ENCODE measurements around the gene UBE2E2.

Gene UBE2E2

DNA sequence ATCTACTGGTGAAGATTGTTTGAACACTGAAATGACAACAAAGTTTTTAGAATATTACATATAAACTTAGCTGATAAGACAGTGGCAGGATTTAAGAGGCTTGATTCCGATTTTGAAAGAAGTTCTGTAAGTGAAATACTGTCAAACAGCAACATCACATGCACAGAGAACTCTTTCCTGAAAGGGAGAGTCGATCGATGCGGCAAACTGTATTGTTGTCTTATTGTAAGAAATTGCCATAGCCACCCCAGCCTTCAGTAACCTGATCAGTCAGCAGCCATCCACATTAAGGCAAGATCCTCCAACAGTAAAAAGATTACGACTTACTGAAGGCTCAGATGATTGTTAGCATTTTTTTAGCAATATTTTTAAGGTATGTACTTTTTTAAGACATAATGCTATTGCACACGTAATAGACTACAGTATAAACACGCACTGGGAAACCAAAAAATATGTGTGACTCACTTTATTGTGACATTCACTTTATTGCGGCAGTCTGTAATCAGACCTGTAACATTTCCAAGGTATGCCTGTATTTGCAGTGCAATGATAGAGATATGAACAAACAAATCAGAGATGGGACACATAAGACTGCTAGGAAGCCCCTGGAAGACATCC lies 377.1 kb downstream of the UBE2E2 start:
- no peak for ATAC-seq
- TF ChIP-seq PPARA (CRISPR knock-in tag; IDR thresholded peaks at IDR 0.05; ENCODE audit: borderline replicate concordance) (no peak), ZNF8 (CRISPR knock-in tag; IDR thresholded peaks at IDR 0.05) (no peak), CSDC2 (CRISPR knock-in tag; IDR thresholded peaks at IDR 0.05) (no peak), RARB (CRISPR knock-in tag; IDR thresholded peaks at IDR 0.05) (no peak), ZNF70 (CRISPR knock-in tag; IDR thresholded peaks at IDR 0.05) (no peak), ISL1 (CRISPR knock-in tag; IDR thresholded peaks at IDR 0.05) (no peak), ARNTL (CRISPR knock-in tag; IDR thresholded peaks at IDR 0.05; ENCODE audit: borderline replicate concordance, low read depth) (no peak), ZC3H10 (CRISPR knock-in tag; IDR thresholded peaks at IDR 0.05) (no peak), SNAI2 (CRISPR knock-in tag; IDR thresholded peaks at IDR 0.05) (no peak), ZFP30 (CRISPR knock-in tag; IDR thresholded peaks at IDR 0.05) (no peak), OSR1 (CRISPR knock-in tag; IDR thresholded peaks at IDR 0.05) (no peak), ESRRG (CRISPR knock-in tag; IDR thresholded peaks at IDR 0.05) (no peak), ZFP3 (CRISPR knock-in tag; IDR thresholded peaks at IDR 0.05) (no peak), GLIS3 (CRISPR knock-in tag; IDR thresholded peaks at IDR 0.05) (no peak)
- TF ChIP-seq, protein P1, sequence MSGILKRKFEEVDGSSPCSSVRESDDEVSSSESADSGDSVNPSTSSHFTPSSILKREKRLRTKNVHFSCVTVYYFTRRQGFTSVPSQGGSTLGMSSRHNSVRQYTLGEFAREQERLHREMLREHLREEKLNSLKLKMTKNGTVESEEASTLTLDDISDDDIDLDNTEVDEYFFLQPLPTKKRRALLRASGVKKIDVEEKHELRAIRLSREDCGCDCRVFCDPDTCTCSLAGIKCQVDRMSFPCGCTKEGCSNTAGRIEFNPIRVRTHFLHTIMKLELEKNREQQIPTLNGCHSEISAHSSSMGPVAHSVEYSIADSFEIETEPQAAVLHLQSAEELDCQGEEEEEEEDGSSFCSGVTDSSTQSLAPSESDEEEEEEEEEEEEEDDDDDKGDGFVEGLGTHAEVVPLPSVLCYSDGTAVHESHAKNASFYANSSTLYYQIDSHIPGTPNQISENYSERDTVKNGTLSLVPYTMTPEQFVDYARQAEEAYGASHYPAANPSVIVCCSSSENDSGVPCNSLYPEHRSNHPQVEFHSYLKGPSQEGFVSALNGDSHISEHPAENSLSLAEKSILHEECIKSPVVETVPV (CRISPR knock-in tag; IDR thresholded peaks at IDR 0.05): no peak
- TF ChIP-seq, protein P2, sequence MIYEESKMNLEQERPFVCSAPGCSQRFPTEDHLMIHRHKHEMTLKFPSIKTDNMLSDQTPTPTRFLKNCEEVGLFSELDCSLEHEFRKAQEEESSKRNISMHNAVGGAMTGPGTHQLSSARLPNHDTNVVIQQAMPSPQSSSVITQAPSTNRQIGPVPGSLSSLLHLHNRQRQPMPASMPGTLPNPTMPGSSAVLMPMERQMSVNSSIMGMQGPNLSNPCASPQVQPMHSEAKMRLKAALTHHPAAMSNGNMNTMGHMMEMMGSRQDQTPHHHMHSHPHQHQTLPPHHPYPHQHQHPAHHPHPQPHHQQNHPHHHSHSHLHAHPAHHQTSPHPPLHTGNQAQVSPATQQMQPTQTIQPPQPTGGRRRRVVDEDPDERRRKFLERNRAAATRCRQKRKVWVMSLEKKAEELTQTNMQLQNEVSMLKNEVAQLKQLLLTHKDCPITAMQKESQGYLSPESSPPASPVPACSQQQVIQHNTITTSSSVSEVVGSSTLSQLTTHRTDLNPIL (CRISPR knock-in tag; IDR thresholded peaks at IDR 0.05; ENCODE audit: low read depth): no peak
- TF ChIP-seq, protein P3, sequence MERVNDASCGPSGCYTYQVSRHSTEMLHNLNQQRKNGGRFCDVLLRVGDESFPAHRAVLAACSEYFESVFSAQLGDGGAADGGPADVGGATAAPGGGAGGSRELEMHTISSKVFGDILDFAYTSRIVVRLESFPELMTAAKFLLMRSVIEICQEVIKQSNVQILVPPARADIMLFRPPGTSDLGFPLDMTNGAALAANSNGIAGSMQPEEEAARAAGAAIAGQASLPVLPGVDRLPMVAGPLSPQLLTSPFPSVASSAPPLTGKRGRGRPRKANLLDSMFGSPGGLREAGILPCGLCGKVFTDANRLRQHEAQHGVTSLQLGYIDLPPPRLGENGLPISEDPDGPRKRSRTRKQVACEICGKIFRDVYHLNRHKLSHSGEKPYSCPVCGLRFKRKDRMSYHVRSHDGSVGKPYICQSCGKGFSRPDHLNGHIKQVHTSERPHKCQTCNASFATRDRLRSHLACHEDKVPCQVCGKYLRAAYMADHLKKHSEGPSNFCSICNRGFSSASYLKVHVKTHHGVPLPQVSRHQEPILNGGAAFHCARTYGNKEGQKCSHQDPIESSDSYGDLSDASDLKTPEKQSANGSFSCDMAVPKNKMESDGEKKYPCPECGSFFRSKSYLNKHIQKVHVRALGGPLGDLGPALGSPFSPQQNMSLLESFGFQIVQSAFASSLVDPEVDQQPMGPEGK (CRISPR knock-in tag; IDR thresholded peaks at IDR 0.05; ENCODE audit: borderline replicate concordance): no peak
- TF ChIP-seq, protein P4, sequence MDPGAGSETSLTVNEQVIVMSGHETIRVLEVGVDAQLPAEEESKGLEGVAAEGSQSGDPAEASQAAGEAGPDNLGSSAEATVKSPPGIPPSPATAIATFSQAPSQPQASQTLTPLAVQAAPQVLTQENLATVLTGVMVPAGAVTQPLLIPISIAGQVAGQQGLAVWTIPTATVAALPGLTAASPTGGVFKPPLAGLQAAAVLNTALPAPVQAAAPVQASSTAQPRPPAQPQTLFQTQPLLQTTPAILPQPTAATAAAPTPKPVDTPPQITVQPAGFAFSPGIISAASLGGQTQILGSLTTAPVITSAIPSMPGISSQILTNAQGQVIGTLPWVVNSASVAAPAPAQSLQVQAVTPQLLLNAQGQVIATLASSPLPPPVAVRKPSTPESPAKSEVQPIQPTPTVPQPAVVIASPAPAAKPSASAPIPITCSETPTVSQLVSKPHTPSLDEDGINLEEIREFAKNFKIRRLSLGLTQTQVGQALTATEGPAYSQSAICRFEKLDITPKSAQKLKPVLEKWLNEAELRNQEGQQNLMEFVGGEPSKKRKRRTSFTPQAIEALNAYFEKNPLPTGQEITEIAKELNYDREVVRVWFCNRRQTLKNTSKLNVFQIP (CRISPR knock-in tag; IDR thresholded peaks at IDR 0.05; ENCODE audit: borderline replicate concordance, low read depth): no peak

DNA sequence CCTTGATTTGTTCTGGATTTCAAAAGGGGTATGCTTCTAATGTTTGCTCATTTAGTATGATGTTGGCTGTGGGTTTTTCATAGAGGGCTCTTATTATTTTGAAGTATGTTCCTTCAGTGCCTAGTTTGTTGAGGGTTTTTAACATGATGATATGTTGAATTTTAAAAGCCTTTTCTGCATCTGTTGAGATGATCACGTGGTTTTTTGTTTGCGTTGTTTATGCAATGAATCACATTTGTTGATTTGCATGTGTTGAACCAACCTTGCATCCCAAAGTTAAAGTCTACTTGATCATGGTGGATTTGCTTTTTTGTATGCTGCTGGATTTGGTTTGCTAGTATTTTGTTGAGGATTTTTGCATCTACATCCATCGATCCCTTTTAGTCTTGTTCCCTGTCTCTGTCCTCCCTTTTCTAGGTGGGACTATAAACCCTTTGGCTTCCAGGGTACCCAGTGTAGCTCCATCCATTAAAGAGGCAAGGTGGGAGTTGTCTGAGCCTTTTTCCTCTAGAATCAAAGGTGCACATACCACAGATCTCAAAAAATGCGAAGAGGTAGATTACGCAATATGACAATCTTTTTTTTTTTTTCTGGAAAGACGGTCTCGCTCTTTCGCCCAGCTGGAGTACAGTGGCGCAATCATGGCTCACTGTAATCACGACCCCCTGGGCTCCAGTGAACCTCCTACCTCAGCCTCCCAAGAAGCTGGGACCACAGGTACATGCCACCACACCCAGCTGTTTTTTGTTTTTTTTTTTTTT lies 381.0 kb downstream of the UBE2E2 start:
- ATAC-seq: no peak
- no peak for TF ChIP-seq ISL1 (CRISPR knock-in tag; IDR thresholded peaks at IDR 0.05)
- TF ChIP-seq, protein P5, sequence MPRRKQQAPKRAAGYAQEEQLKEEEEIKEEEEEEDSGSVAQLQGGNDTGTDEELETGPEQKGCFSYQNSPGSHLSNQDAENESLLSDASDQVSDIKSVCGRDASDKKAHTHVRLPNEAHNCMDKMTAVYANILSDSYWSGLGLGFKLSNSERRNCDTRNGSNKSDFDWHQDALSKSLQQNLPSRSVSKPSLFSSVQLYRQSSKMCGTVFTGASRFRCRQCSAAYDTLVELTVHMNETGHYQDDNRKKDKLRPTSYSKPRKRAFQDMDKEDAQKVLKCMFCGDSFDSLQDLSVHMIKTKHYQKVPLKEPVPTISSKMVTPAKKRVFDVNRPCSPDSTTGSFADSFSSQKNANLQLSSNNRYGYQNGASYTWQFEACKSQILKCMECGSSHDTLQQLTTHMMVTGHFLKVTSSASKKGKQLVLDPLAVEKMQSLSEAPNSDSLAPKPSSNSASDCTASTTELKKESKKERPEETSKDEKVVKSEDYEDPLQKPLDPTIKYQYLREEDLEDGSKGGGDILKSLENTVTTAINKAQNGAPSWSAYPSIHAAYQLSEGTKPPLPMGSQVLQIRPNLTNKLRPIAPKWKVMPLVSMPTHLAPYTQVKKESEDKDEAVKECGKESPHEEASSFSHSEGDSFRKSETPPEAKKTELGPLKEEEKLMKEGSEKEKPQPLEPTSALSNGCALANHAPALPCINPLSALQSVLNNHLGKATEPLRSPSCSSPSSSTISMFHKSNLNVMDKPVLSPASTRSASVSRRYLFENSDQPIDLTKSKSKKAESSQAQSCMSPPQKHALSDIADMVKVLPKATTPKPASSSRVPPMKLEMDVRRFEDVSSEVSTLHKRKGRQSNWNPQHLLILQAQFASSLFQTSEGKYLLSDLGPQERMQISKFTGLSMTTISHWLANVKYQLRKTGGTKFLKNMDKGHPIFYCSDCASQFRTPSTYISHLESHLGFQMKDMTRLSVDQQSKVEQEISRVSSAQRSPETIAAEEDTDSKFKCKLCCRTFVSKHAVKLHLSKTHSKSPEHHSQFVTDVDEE (CRISPR knock-in tag; IDR thresholded peaks at IDR 0.05): no peak
- TF ChIP-seq SNAI2 (CRISPR knock-in tag; IDR thresholded peaks at IDR 0.05): no peak
- no peak for TF ChIP-seq CSDC2 (CRISPR knock-in tag; IDR thresholded peaks at IDR 0.05)
- no peak for TF ChIP-seq ARNTL (CRISPR knock-in tag; IDR thresholded peaks at IDR 0.05; ENCODE audit: borderline replicate concordance, low read depth)
- TF ChIP-seq BACH2 (CRISPR knock-in tag; IDR thresholded peaks at IDR 0.05; ENCODE audit: borderline replicate concordance): no peak
- TF ChIP-seq, protein P2 (CRISPR knock-in tag; IDR thresholded peaks at IDR 0.05; ENCODE audit: low read depth): no peak
- TF ChIP-seq, protein P3 (CRISPR knock-in tag; IDR thresholded peaks at IDR 0.05; ENCODE audit: borderline replicate concordance): no peak
- TF ChIP-seq TCF4 (CRISPR knock-in tag; IDR thresholded peaks at IDR 0.05; ENCODE audit: borderline replicate concordance): no peak
- TF ChIP-seq ZNF565 (CRISPR knock-in tag; conservative IDR thresholded peaks at IDR 0.05; ENCODE audit: low read depth): no peak
- TF ChIP-seq, protein P4 (CRISPR knock-in tag; IDR thresholded peaks at IDR 0.05; ENCODE audit: borderline replicate concordance, low read depth): no peak
- TF ChIP-seq ZFP30 (CRISPR knock-in tag; IDR thresholded peaks at IDR 0.05): no peak
- TF ChIP-seq PPARA (CRISPR knock-in tag; IDR thresholded peaks at IDR 0.05; ENCODE audit: borderline replicate concordance): no peak
- TF ChIP-seq RARB (CRISPR knock-in tag; IDR thresholded peaks at IDR 0.05): no peak
- TF ChIP-seq TOX (CRISPR knock-in tag; IDR thresholded peaks at IDR 0.05; ENCODE audit: borderline replicate concordance): no peak
